Fibroblast of skin of left quadriceps (primary cell): ENCODE data around the gene SYNDIG1.

ENCODE experiments used
- DNase-seq, 2 experiments: peaks; one replicate each; pipeline ENCODE4 v3.0.0-alpha.2; 2013; ENCODE audit warnings: low read depth in 2 of 2

The SYNDIG1 gene

GRCh38 chr20:24567508-24567907, 98.1 kb downstream of the SYNDIG1 start:
- DNase-seq, result no peak

DNA sequence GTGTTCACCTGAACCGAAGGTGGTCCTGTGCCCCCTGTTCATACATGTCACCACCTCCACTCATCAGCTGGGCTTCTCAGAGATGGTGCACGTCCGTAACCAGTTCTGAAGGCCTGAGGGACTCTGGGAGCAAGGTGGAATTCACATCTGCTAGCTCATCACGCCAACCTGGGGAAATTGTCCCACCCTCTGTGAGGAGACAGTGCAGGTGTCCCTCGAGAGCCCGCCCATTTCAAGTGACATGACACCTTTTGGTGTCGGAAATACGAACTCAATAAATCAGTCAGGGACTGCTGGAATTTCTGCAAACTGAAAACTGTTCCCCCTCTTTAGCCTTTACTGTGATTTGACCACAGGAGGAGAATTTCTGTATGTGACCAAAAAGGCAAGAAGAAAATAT, 99.4 kb downstream of the SYNDIG1 start:
- DNase-seq, result no peak

DNA sequence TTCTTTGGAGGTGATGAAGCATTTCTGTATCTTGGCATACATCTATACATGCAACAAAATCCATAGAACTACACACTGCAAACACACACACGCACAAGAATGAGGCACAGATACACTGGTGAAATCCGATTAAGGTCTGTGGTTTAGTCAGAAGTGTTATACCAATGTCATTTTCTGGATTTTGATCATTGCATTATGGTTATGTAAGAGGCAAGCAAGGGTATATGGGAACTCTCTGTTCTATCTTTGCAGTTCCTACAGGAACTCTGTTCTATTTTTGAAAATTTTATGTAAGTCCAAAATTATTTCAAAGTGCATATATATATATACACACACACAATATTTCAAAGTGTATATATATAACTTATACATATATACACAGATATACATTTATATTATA, 101.7 kb downstream of the SYNDIG1 start:
- DNase-seq, result no peak

- no peak for DNase-seq
Observed at GRCh38 chr20:24572140-24572539, 102.7 kb downstream of the SYNDIG1 start.

DNA sequence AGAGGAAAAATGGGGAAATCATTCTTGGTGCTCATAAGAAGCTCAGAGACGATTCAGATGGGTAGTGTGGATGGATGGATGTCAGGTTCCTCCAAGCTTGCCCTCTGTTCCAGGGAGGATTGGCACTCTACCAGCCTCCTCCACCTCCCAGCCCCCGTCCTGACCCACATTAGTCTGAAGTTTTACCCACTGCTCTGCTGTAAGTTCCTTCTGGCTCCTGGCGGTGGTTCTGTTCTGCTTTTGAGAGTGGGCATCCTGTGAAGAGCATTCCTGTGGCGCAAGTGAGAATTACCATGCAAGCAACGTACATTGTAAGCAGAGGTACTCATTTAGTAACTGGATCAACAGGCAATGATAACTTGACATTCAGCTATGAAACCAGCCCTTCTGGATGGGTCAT, 103.4 kb downstream of the SYNDIG1 start:
- no peak for DNase-seq

- DNase-seq, result no peak
Observed at GRCh38 chr20:24573557-24573956, 104.1 kb downstream of the SYNDIG1 start.

- no peak for DNase-seq
Observed at GRCh38 chr20:24574307-24574706, 104.9 kb downstream of the SYNDIG1 start.

DNA sequence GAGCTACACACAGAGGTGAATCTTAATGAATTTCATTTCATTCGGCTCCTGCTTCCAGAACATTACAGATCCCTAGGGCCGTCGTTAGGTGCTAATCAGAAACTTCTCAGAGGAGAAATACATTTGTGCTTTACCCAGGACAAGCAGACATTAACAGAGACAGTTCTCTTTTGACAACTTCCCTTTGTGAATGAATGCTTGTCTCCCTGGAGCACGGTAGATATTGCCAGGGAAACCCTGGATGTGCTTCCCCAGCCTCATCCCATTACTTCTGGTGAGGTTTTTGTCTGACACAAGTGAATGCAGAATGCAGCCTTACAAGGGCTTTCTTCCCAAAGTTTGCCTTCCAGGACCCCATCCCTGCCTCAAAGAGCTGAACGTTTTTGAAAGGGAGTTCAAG, 105.4 kb downstream of the SYNDIG1 start:
- DNase-seq, result no peak

DNA sequence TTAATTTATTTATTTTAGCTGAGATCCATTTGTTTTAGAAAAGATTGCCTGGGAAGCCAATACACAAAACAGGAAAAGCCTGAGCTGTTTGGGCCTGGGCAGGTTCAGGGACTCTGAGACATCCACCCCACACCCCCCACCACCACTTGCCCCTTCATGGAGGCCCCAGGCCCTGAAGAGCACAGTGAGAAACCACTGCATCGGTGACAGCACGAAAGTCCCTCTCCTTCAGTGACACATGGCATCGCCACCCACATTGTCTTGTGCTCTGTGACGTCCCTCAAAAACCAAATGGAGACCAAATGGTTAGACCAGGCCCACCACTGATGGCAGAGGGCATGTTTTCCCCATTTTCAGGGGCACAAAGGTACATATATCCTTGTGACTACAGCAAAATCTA, 106.4 kb downstream of the SYNDIG1 start:
- no peak for DNase-seq

GRCh38 chr20:24576447-24576846, 107.0 kb downstream of the SYNDIG1 start:
- no peak for DNase-seq

GRCh38 chr20:24577271-24577909, 108.0 kb downstream of the SYNDIG1 start:
- no peak for DNase-seq

GRCh38 chr20:24578567-24579415, 109.4 kb downstream of the SYNDIG1 start:
- no peak for DNase-seq

DNA sequence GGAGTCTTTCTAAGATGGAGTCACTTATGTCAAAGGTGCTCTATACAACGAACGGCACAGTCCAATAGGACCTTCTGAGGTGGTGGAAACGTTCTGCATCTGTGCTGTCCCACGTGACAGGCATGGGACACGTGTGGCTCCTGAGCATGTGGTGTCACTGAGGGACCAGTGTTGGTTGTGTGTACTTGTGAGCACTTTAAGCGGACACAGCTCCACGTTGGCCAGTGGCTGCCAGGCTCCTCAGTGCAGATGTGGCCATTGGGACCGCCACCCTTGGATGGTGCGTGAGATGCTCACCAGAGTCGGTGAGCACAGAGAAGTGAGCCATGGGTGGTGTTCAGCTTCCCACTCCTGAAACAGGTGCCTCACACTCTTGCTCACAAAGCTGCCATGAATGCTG, 110.0 kb downstream of the SYNDIG1 start:
- no peak for DNase-seq

GRCh38 chr20:24580006-24580405, 110.6 kb downstream of the SYNDIG1 start:
- no peak for DNase-seq

DNA sequence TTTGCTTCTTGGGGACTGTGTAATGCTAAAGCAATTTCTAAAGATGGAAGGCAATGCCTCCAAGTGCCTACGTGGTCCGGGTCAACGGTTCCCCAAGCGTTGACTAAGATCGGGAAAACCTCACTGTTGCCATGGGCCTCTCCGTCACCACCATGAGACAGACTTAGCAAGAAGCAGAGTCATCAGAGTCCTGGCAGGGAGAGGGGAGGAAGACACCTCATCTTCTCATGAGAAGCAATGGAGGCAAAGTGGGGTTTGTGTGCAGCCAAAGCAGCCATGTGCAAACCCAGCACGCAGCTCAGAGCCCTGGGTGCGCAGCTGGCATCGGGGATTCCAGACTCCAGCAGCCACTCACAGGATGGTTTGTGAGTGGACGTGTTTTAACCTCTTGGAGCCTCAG, 111.4 kb downstream of the SYNDIG1 start:
- no peak for DNase-seq

- no peak for DNase-seq
Observed at GRCh38 chr20:24581443-24582170, 112.2 kb downstream of the SYNDIG1 start.

GRCh38 chr20:24582373-24583168, 113.1 kb downstream of the SYNDIG1 start:
- no peak for DNase-seq

- DNase-seq, result no peak
Observed at GRCh38 chr20:24583169-24583792, 113.9 kb downstream of the SYNDIG1 start.

GRCh38 chr20:24584078-24584477, 114.6 kb downstream of the SYNDIG1 start:
- no peak for DNase-seq

GRCh38 chr20:24584538-24585356, 115.3 kb downstream of the SYNDIG1 start:
- DNase-seq, result no peak
